GM06990 (cell line): Measurements from ENCODE around the gene PYROXD2.

Experiments used
- DNase-seq: peaks from one replicate; pipeline ENCODE4 v3.0.0-alpha.2; 2011; ENCODE audit not compliant: insufficient read length; ENCODE audit errors: extremely low read depth
- H3K27me3 ChIP-seq: replicated peaks from 2 replicates; pipeline ENCODE4 v1.6.0; 2011; ENCODE audit warnings: low read length; ENCODE audit not compliant: control insufficient read depth, insufficient read depth
- H3K36me3 ChIP-seq: 2 replicates; pipeline ENCODE4 v1.5.1; 2011; ENCODE audit warnings: low read length; ENCODE audit not compliant: control insufficient read depth, insufficient read depth
- H3K4me3 ChIP-seq: replicated peaks from 2 replicates; pipeline ENCODE4 v1.5.1; 2011; ENCODE audit warnings: low read depth, mild to moderate bottlenecking, control low read depth, low read length
- CTCF ChIP-seq: IDR thresholded peaks from 2 replicates; pipeline ENCODE4 v1.5.1; 2011; ENCODE audit warnings: low read length, control low read depth, mild to moderate bottlenecking, inconsistent platforms; ENCODE audit not compliant: insufficient read depth, poor library complexity, severe bottlenecking

The PYROXD2 gene

GRCh38 chr10:98444314-98445006 is 29.5 kb upstream of the PYROXD2 start:
- peaks cover 19% of the 10 kb centered on the region for H3K36me3 ChIP-seq
- no peak for DNase-seq

GRCh38 chr10:98438715-98439114 is 23.7 kb upstream of the PYROXD2 start:
- no peak overlapping the region for H3K4me3 ChIP-seq
- peaks cover 30% of the 10 kb centered on the region for H3K36me3 ChIP-seq
- H3K27me3 ChIP-seq, result no peaks in the 10 kb centered on the region
- no peak for DNase-seq
- TF ChIP-seq CTCF, result no peak

More at GRCh38 chr10:98444314-98445006, 29.5 kb upstream of the PYROXD2 start:
- Histone ChIP-seq H3K4me3 (no peak overlapping the region), H3K27me3 (no peaks in the 10 kb centered on the region)
- TF ChIP-seq CTCF, result no peak

- no peaks in the 10 kb centered on the region for H3K27me3 ChIP-seq
- peaks cover 27% of the 10 kb centered on the region for H3K36me3 ChIP-seq
Measured at GRCh38 chr10:98436704-98437103, 21.7 kb upstream of the PYROXD2 start.

GRCh38 chr10:98435178-98435577 is 20.2 kb upstream of the PYROXD2 start:
- TF ChIP-seq CTCF, result no peak
- no peak overlapping the region for H3K4me3 ChIP-seq
- no peaks in the 10 kb centered on the region for H3K27me3 ChIP-seq
- no peak for DNase-seq
- peaks cover 37% of the 10 kb centered on the region for H3K36me3 ChIP-seq

More at GRCh38 chr10:98436704-98437103, 21.7 kb upstream of the PYROXD2 start:
- no peak overlapping the region for H3K4me3 ChIP-seq
- TF ChIP-seq CTCF, result no peak
- no peak for DNase-seq

GRCh38 chr10:98433881-98434732 is 19.1 kb upstream of the PYROXD2 start:
- Histone ChIP-seq H3K36me3 (peaks cover 47% of the 10 kb centered on the region), H3K27me3 (no peaks in the 10 kb centered on the region), H3K4me3 (no peak overlapping the region)
- no peak for DNase-seq
- TF ChIP-seq CTCF, result no peak
